Vagina (tissue), 2 donors: Measurements from ENCODE around the gene ERCC6L.

Experiments used
- POLR2A ChIP-seq, 2 donors: fragments of 450-650 bp; IDR thresholded peaks; one replicate each; pipeline ENCODE4 v1.6.1; 2017; ENCODE audit warnings: antibody characterized with exemption in 2 of 2, mild to moderate bottlenecking in 2 of 2, moderate library complexity in 2 of 2
- TF ChIP-seq, protein P1 (sequence below), 3 experiments: fragments of 450-650 bp in 2 of 3; fragments of 200-600 bp in 1 of 3; sonication (generic) in 1 of 3; IDR thresholded peaks; one replicate each; pipeline ENCODE4 v1.5.1; 2017 to 2019; ENCODE audit warnings: antibody characterized with exemption in 3 of 3, mild to moderate bottlenecking in 2 of 3, moderate library complexity in 2 of 3

DNA sequence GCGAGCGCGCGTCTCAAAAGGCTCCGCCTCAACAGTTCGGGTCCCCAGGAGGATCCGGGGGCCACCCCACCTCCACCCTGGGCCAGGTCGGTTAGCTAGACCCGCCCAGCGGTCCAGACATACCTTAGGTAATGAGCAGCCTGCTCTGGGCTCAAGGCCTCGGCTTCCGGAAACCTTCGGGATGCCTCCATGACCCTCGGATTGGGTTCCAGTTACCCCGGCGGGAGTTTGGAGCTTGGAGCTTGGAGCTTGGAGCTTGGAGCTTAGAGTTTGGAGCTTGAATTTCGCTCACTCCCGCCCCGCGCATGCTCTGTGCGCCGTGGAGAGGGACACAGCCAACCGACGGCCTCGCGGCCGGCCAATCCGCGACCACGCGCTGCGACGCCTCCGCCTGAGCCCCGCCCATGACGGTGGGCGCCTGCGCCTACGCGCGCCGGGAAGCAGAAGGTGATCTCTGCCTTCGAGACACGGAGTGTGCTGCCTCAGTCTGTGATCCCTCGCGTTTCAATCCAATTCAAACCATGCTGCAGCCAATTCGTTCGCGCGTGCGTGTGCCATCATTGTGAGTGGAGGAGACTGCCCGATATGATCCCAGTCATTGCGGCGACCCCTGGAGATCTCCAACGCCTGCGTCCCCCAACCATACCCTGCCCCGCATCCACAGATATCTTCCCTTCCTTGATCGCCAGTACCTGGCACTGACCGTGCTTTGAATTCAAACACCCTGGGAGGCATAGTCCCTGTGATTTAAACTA, at the start of gene ERCC6L:
- TF ChIP-seq, protein P1, sequence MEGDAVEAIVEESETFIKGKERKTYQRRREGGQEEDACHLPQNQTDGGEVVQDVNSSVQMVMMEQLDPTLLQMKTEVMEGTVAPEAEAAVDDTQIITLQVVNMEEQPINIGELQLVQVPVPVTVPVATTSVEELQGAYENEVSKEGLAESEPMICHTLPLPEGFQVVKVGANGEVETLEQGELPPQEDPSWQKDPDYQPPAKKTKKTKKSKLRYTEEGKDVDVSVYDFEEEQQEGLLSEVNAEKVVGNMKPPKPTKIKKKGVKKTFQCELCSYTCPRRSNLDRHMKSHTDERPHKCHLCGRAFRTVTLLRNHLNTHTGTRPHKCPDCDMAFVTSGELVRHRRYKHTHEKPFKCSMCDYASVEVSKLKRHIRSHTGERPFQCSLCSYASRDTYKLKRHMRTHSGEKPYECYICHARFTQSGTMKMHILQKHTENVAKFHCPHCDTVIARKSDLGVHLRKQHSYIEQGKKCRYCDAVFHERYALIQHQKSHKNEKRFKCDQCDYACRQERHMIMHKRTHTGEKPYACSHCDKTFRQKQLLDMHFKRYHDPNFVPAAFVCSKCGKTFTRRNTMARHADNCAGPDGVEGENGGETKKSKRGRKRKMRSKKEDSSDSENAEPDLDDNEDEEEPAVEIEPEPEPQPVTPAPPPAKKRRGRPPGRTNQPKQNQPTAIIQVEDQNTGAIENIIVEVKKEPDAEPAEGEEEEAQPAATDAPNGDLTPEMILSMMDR (IDR thresholded peaks at IDR 0.05), result no peak
- no peak for TF ChIP-seq POLR2A (IDR thresholded peaks at IDR 0.05)
